Nephron progenitor cell (in vitro differentiated cells): ENCODE data around the gene AK1.
A peak's percentile ranks its signal among the peaks of the same experiment; 100 is the strongest.

Experiments
- DNase-seq: peaks from one replicate; pipeline ENCODE4 v3.0.0; 2021
- H3K27ac Mint-ChIP-seq: 2 replicates; pipeline ENCODE4 v1.8.0; 2021; ENCODE audit warnings: mild to moderate bottlenecking, moderate library complexity, mixed read lengths
- H3K27me3 Mint-ChIP-seq: 2 replicates; pipeline ENCODE4 v1.8.0; 2021; ENCODE audit warnings: mild to moderate bottlenecking, low read depth, mixed read lengths; ENCODE audit not compliant: poor library complexity
- H3K36me3 Mint-ChIP-seq: 2 replicates; pipeline ENCODE4 v1.8.0; 2021; ENCODE audit warnings: low read depth, mixed read lengths
- H3K4me1 Mint-ChIP-seq: 2 replicates; pipeline ENCODE4 v1.8.0; 2021; ENCODE audit warnings: mixed read lengths
- H3K4me3 Mint-ChIP-seq: 2 replicates; pipeline ENCODE4 v1.8.0; 2021; ENCODE audit warnings: mild to moderate bottlenecking, moderate library complexity, mixed read lengths
- H3K9me3 Mint-ChIP-seq: 2 replicates; pipeline ENCODE4 v1.8.0; 2021; ENCODE audit warnings: mild to moderate bottlenecking, moderate library complexity, mixed read lengths
- CTCF ChIP-seq: fragments of 200-600 bp; sonication (generic); IDR thresholded peaks from 2 replicates; pipeline ENCODE4 v1.5.0; 2021; ENCODE audit warnings: antibody characterized with exemption

Gene AK1

GRCh38 chr9:127923046-127923445 lies 45.6 kb upstream of the AK1 start:
- TF ChIP-seq CTCF: no peak
- no peak overlapping the region for H3K4me3 Mint-ChIP-seq
- DNase-seq: no peak
- H3K9me3 Mint-ChIP-seq: no peaks in the 10 kb centered on the region
- H3K27ac Mint-ChIP-seq: no peak overlapping the region
- H3K4me1 Mint-ChIP-seq: peaks cover 16% of the 10 kb centered on the region
- H3K36me3 Mint-ChIP-seq: no peaks in the 10 kb centered on the region
- H3K27me3 Mint-ChIP-seq: peaks cover 76% of the 10 kb centered on the region

GRCh38 chr9:127921557-127922120 lies 44.2 kb upstream of the AK1 start:
- Mint-ChIP-seq H3K4me1 (peaks cover 24% of the 10 kb centered on the region), H3K36me3 (no peaks in the 10 kb centered on the region), H3K9me3 (no peaks in the 10 kb centered on the region), H3K27me3 (peaks cover 65% of the 10 kb centered on the region), H3K4me3 (no peak overlapping the region), H3K27ac (no peak overlapping the region)
- peak; percentile 98 for TF ChIP-seq CTCF
- peak; percentile 83 for DNase-seq

GRCh38 chr9:127920794-127921193 lies 43.3 kb upstream of the AK1 start:
- H3K4me1 Mint-ChIP-seq: peaks cover 29% of the 10 kb centered on the region
- H3K36me3 Mint-ChIP-seq: no peaks in the 10 kb centered on the region
- TF ChIP-seq CTCF: no peak
- no peak for DNase-seq
- H3K9me3 Mint-ChIP-seq: no peaks in the 10 kb centered on the region
- H3K4me3 Mint-ChIP-seq: no peak overlapping the region
- peaks cover 57% of the 10 kb centered on the region for H3K27me3 Mint-ChIP-seq
- H3K27ac Mint-ChIP-seq: no peak overlapping the region

GRCh38 chr9:127919253-127919815 lies 41.9 kb upstream of the AK1 start:
- no peak for TF ChIP-seq CTCF
- DNase-seq: no peak
- Mint-ChIP-seq H3K27me3 (peaks cover 42% of the 10 kb centered on the region), H3K36me3 (no peaks in the 10 kb centered on the region), H3K27ac (no peak overlapping the region), H3K4me1 (peaks cover 29% of the 10 kb centered on the region), H3K4me3 (no peak overlapping the region), H3K9me3 (no peaks in the 10 kb centered on the region)

- Mint-ChIP-seq H3K27me3 (peaks cover 37% of the 10 kb centered on the region), H3K36me3 (no peaks in the 10 kb centered on the region), H3K4me3 (no peak overlapping the region), H3K9me3 (no peaks in the 10 kb centered on the region), H3K27ac (no peak overlapping the region), H3K4me1 (peaks cover 29% of the 10 kb centered on the region)
- TF ChIP-seq CTCF: peak; percentile 8
- no peak for DNase-seq
Observed at GRCh38 chr9:127918183-127919107, 41.0 kb upstream of the AK1 start.
